ENCODE data around the gene COL23A1. TPM values are rescaled to one million over a fixed set of nuclear protein-coding genes. Genes with fewer than 3 reads are reported as not detected.

Gene COL23A1
- total and polyA plus RNA-seq, 3 experiments from 2014 or later: 0.20 to 0.28 TPM; not detected in 1

DNA sequence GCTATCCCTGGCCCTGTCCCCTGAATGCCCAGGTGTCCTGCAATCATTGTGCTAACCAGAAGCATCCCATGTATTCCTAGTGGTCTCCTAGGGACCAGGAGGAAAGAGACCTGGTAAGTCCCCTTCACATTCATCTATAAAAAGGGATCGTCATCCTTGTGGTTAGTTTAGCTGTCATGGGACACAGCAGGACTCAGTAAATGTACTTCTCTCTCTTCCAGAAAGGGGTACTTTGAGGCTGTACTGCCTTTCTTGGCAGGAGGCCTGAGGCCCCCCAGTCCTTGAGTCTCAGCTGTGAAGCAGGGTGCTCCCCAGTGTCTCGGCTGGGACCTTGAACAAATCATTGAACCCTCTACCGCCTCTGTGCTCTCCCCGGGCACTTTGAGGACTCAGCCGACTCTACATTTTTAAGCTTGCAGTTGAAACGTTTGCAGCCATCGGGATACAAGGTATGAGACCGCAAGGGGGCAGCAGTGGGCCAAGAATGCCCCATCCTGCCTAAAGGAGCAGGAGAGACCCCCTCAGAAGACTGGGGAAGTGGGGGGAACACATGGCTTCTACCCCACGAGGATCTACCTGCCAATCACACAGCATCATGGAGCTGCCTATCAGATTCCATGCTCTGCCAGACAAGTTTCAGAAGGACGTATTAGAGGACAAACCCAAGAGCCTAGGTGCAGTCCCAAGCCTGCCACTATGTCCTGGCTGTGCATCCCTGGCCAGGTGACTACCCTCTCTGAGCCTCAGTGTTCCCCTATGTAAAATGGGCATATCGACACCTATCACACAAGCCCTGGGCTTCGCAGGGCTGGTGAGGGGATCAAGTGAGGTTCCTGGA lies 355.2 kb downstream of the COL23A1 start:
- no peaks in the 10 kb centered on the region for H3K9me3 ChIP-seq (ENCODE audit: low read length)
- Mint-ChIP-seq H3K27me3 (no peaks in the 10 kb centered on the region), H3K9me3 (no peaks in the 10 kb centered on the region), H3K27ac (peak overlapping the region; percentile 15 to 91 (median 62)), H3K4me1 (peaks cover 62 to 85% (median 66%) of the 10 kb centered on the region in 3 donors), H3K4me3 (peak overlapping the region in 6 of 7 donors; percentile 18 to 83 (median 56)), H3K36me3 (peaks cover 0 to 20% (median 0%) of the 10 kb centered on the region in 3 donors)
- ChIA-PET POLR2A (interaction anchor here (0.5 to 1.5 kb wide), 2 partner anchors 31 to 318 kb away, joined by 3 to 7 read pairs; partner anchors contain the start of gene HNRNPAB), CTCF (interaction anchor here (0.6 to 2.3 kb wide), 13 partner anchors 11 to 317 kb away, joined by 3 to 13 read pairs (median 3); partner anchors contain the start of gene HNRNPAB)
- peaks cover 15% of the 10 kb centered on the region for H3K36me3 ChIP-seq (ENCODE audit: insufficient read depth, low read length)
- no peak overlapping the region for H3K27ac ChIP-seq (ENCODE audit: low read depth, low read length)
- no peaks in the 10 kb centered on the region for H3K27me3 ChIP-seq (ENCODE audit: insufficient read depth, low read length, poor library complexity, severe bottlenecking)
- H3K4me1 ChIP-seq (ENCODE audit: insufficient read depth, low read length): peaks cover 69% of the 10 kb centered on the region
- peak; percentile 64 to 84 (median 69) for DNase-seq
- H3K4me3 ChIP-seq (ENCODE audit: low read length): no peak overlapping the region

DNA sequence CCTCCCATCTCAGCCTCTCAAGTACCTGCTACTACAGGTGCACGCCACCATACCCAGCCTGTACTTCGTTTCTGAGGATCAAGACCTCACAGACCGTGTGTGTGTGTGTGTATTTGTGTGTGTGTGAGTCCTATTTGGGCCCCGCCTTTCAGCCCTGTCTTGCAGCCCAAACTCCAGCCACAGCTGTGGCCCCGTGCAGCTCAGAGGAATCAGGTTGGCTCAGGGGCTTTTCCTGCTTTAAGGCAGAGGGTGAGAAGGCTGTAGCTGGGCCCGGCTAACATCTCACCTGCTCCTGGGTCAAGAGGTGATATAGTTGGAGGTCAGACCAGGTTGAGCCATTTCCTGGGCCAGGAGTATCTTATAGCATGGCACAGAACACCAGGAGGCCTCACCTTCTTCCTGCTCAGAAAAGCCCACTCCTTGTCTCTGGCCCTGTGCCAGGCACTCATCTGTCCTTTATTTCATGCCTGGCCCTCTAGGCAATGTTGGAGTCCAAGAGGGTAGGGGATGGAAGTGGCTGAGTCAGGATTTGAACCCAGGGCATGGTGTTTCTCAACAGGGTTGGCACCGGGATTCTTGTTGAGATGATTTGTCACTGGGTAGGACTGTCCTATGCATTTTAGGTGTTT lies 356.0 kb downstream of the COL23A1 start:
- Mint-ChIP-seq H3K36me3 (peaks cover 0 to 27% (median 2%) of the 10 kb centered on the region in 3 donors), H3K4me1 (peaks cover 64 to 87% (median 69%) of the 10 kb centered on the region in 3 donors), H3K9me3 (no peaks in the 10 kb centered on the region), H3K4me3 (peak overlapping the region in 6 of 7 donors; percentile 12 to 83 (median 80)), H3K27ac (peak overlapping the region in 7 of 8 donors; percentile 14 to 91 (median 60)), H3K27me3 (no peaks in the 10 kb centered on the region)
- no peak for DNase-seq
- H3K4me1 ChIP-seq (ENCODE audit: insufficient read depth, low read length): peaks cover 70% of the 10 kb centered on the region
- H3K9me3 ChIP-seq (ENCODE audit: low read length): no peaks in the 10 kb centered on the region
- no peaks in the 10 kb centered on the region for H3K27me3 ChIP-seq (ENCODE audit: insufficient read depth, low read length, poor library complexity, severe bottlenecking)
- H3K36me3 ChIP-seq (ENCODE audit: insufficient read depth, low read length): peaks cover 22% of the 10 kb centered on the region
- H3K27ac ChIP-seq (ENCODE audit: low read depth, low read length): no peak overlapping the region
- ChIA-PET POLR2A (interaction anchor here (0.5 to 1.5 kb wide), 2 partner anchors 30 to 319 kb away, joined by 3 to 7 read pairs; partner anchors contain the start of gene HNRNPAB), CTCF (interaction anchor here (0.6 to 2.3 kb wide), 12 partner anchors 10 to 318 kb away, joined by 3 to 13 read pairs (median 4); partner anchors contain the start of gene HNRNPAB)
- H3K4me3 ChIP-seq (ENCODE audit: low read length): no peak overlapping the region

DNA sequence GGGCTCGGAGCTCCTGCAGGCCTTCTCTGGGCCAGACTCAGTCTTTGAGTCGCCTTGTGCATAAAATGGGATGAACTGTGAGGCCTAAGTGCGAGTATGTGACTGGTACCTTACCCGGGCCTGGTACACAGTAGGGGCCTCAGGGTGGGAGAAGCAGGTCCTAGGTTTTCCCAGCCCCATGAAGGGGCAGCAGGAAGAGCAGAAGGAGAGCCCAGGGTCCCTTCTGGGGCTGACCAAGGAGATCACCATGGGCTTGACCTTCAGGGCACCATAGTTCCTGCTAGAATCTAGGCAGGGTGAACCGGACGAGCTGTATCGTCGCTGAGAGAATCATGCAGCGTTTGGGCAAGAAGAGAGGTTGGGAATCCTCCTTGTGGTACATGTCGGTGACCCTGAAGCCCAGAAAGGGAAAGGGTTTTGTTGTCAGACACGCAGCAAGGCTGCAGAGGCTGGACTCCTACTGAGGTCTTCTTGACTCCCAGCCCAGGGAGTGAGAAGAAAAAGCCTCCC lies 357.2 kb downstream of the COL23A1 start:
- H3K36me3 Mint-ChIP-seq: peaks cover 2 to 40% (median 7%) of the 10 kb centered on the region in 3 donors
- H3K9me3 Mint-ChIP-seq: no peaks in the 10 kb centered on the region
- H3K4me3 Mint-ChIP-seq: peak overlapping the region; percentile 69 to 94 (median 79)
- H3K4me1 ChIP-seq (ENCODE audit: insufficient read depth, low read length): peaks cover 63% of the 10 kb centered on the region
- H3K27me3 Mint-ChIP-seq: no peaks in the 10 kb centered on the region
- peak overlapping the region; percentile 80 for H3K27ac ChIP-seq (ENCODE audit: low read depth, low read length)
- H3K27ac Mint-ChIP-seq: peak overlapping the region; percentile 73 to 95 (median 80)
- H3K27me3 ChIP-seq (ENCODE audit: insufficient read depth, low read length, poor library complexity, severe bottlenecking): no peaks in the 10 kb centered on the region
- ChIA-PET POLR2A (no interaction called here), CTCF (no interaction called here)
- peaks cover 64 to 84% (median 64%) of the 10 kb centered on the region in 3 donors for H3K4me1 Mint-ChIP-seq
- H3K4me3 ChIP-seq (ENCODE audit: low read length): peak overlapping the region; percentile 82
- peaks cover 32% of the 10 kb centered on the region for H3K36me3 ChIP-seq (ENCODE audit: insufficient read depth, low read length)
- no peaks in the 10 kb centered on the region for H3K9me3 ChIP-seq (ENCODE audit: low read length)
- no peak for DNase-seq

DNA sequence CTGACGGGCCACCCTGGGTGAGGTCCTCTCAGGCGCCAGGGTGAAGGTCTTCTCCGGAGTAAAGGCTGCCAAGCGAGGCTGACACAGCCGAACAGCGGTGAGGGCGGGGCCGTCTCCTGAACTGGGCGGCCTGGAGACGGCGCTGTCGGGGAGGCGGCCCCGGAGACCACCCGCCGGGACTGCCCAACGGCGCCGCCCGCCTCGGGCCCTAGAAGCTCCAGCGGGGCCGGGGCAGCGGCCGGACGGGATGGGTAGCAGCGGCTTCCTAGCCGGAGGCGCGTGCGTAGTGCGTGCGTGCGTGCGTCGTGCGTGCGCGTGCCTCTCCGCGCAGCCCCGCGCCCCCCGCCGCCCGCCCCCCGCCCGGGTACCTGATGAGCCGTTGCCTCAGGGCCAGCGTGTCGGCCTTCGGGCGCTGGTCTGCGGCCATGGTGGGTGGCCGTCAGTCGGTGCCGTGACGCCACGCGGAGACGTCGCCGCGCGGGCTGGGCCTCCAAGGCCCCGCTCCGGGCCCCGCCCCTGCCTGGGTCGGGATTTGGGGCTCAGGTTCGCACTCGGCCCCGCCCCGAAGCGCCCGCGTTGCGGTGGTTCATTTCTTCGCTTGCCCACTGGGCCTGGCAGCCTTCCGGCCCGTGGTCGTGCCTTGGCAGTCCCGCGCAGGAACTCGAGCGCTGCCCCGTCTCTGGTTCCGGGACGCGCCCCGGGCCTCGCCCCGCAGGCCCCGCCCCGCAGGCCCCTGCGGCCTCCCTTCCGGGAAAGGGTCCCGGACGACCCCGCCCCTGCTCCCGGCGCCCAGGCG lies 357.9 kb downstream of the COL23A1 start, which contains the start of gene PHYKPL:
Gene PHYKPL, minus strand, starts transcription at position 679 of the 796 bp plus-strand sequence. Its CDS starts 252 bp downstream, at position 427.
- Histone ChIP-seq H3K36me3 (ENCODE audit: insufficient read depth, low read length) (peaks cover 39% of the 10 kb centered on the region), H3K27me3 (ENCODE audit: insufficient read depth, low read length, poor library complexity, severe bottlenecking) (no peaks in the 10 kb centered on the region), H3K4me1 (ENCODE audit: insufficient read depth, low read length) (peaks cover 57% of the 10 kb centered on the region), H3K27ac (ENCODE audit: low read depth, low read length) (peak within 1 kb of the TSS; percentile 80), H3K4me3 (ENCODE audit: low read length) (peak within 1 kb of the TSS; percentile 82), H3K9me3 (ENCODE audit: low read length) (no peaks in the 10 kb centered on the region)
- CTCF ChIA-PET: interaction anchor here (0.9 kb wide), 1 partner anchor 323 kb away, joined by 3 read pairs; no protein-coding TSS in a partner anchor
- DNase-seq: peak; percentile 51 to 79 (median 62)
- Mint-ChIP-seq H3K4me3 (peak within 1 kb of the TSS; percentile 79 to 94 (median 85)), H3K4me1 (peaks cover 64 to 84% (median 64%) of the 10 kb centered on the region in 3 donors), H3K27ac (peak within 1 kb of the TSS; percentile 79 to 95 (median 86)), H3K27me3 (no peaks in the 10 kb centered on the region), H3K9me3 (no peaks in the 10 kb centered on the region), H3K36me3 (peaks cover 6 to 46% (median 10%) of the 10 kb centered on the region in 3 donors)
- POLR2A ChIA-PET: interaction anchor here (1.0 kb wide), 1 partner anchor 28 kb away, joined by 4 read pairs; the partner anchor contains the start of gene HNRNPAB

DNA sequence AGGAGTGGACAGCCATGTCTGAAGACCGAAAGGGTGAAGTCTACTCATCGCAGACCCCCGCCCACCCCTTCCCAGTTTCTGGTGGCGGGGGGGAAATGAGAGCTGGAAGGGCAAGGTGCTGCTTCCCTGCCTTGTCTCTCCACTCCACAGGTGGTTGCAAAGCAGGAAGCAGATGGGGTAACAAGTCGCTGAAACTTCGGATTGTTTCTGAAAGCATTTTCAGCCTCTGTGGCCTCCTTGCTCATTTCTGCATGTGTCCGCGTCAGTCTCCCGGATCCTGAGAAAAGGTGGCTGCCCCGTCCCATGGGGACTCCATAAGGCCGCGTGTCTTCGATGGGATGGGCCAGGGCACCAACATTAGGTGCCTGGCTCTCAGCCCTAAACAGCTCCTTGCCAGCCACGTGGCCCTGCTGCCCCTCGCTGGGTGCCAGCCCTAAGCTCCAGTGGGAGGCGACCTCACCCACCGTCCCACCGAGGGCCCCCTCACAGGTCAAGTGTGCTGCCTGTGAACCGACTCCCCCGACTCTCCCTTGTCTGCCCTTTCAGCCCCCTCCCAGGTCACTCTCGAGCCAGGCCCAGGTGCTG lies 358.6 kb downstream of the COL23A1 start:
- DNase-seq: no peak
- Mint-ChIP-seq H3K9me3 (no peaks in the 10 kb centered on the region), H3K27me3 (no peaks in the 10 kb centered on the region), H3K4me3 (peak overlapping the region; percentile 79 to 94 (median 85)), H3K4me1 (peaks cover 63 to 84% (median 64%) of the 10 kb centered on the region in 3 donors), H3K27ac (peak overlapping the region; percentile 35 to 91 (median 82)), H3K36me3 (peaks cover 6 to 53% (median 16%) of the 10 kb centered on the region in 3 donors)
- Histone ChIP-seq H3K4me1 (ENCODE audit: insufficient read depth, low read length) (peaks cover 50% of the 10 kb centered on the region), H3K27me3 (ENCODE audit: insufficient read depth, low read length, poor library complexity, severe bottlenecking) (no peaks in the 10 kb centered on the region), H3K4me3 (ENCODE audit: low read length) (peak overlapping the region; percentile 82), H3K36me3 (ENCODE audit: insufficient read depth, low read length) (peaks cover 43% of the 10 kb centered on the region), H3K9me3 (ENCODE audit: low read length) (no peaks in the 10 kb centered on the region), H3K27ac (ENCODE audit: low read depth, low read length) (peak overlapping the region; percentile 80)
- POLR2A ChIA-PET: interaction anchor here (1.0 kb wide), 2 partner anchors 26 to 27 kb away, joined by 3 to 4 read pairs; partner anchors contain the start of gene HNRNPAB
- CTCF ChIA-PET: interaction anchor here (0.9 to 1.2 kb wide), 2 partner anchors 13 to 324 kb away, joined by 3 to 6 read pairs; no protein-coding TSS in a partner anchor

DNA sequence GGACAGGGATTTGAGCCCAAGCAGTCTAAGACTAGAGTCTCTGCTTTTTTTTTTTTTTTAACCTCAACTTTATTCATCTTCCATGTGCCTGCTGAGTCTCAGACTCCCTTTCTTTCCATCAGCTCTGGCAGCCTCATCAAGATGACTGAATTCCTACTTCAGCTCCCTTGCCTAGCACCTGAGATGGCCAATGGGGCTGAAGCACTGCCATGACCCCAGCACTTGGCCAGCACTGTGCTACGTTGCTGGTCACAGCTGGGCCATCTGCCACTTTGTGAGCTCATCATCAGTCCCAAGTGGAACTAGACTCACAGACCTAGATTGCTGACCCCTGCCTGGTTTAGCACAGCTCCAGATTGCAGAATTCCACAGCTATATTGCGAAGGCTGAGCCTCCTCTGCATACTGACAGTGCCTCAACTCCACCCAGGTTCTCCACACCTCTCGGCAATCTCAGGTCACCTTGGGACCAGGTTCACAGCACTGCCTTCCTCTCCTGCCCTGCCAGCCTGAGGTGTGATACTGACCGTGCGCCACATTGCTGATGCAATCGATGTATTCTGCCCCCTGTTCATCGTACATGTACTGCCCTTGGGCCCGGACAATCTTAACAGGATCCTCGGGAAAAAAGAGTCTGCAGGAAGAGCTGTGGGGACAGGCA lies 359.2 kb downstream of the COL23A1 start:
- peaks cover 6 to 58% (median 18%) of the 10 kb centered on the region in 3 donors for H3K36me3 Mint-ChIP-seq
- Histone ChIP-seq H3K9me3 (ENCODE audit: low read length) (no peaks in the 10 kb centered on the region), H3K27me3 (ENCODE audit: insufficient read depth, low read length, poor library complexity, severe bottlenecking) (no peaks in the 10 kb centered on the region), H3K4me1 (ENCODE audit: insufficient read depth, low read length) (peaks cover 45% of the 10 kb centered on the region), H3K27ac (ENCODE audit: low read depth, low read length) (peak overlapping the region; percentile 80), H3K4me3 (ENCODE audit: low read length) (peak overlapping the region; percentile 82), H3K36me3 (ENCODE audit: insufficient read depth, low read length) (peaks cover 43% of the 10 kb centered on the region)
- no peak for DNase-seq
- peak overlapping the region; percentile 35 to 91 (median 82) for H3K27ac Mint-ChIP-seq
- no peaks in the 10 kb centered on the region for H3K9me3 Mint-ChIP-seq
- POLR2A ChIA-PET: interaction anchor here (0.6 to 1.0 kb wide), 4 partner anchors 25 to 433 kb away, joined by 3 to 5 read pairs (median 4); partner anchors contain the start of genes HNRNPAB and NHP2
- H3K4me3 Mint-ChIP-seq: peak overlapping the region; percentile 79 to 94 (median 85)
- peaks cover 60 to 81% (median 62%) of the 10 kb centered on the region in 3 donors for H3K4me1 Mint-ChIP-seq
- H3K27me3 Mint-ChIP-seq: no peaks in the 10 kb centered on the region
- CTCF ChIA-PET: interaction anchor here (0.9 to 1.7 kb wide), 3 partner anchors 13 to 324 kb away, joined by 3 to 6 read pairs (median 5); partner anchors contain the start of gene HNRNPAB
